ENCODE measurements around the gene PRRT3.

Gene PRRT3

DNA sequence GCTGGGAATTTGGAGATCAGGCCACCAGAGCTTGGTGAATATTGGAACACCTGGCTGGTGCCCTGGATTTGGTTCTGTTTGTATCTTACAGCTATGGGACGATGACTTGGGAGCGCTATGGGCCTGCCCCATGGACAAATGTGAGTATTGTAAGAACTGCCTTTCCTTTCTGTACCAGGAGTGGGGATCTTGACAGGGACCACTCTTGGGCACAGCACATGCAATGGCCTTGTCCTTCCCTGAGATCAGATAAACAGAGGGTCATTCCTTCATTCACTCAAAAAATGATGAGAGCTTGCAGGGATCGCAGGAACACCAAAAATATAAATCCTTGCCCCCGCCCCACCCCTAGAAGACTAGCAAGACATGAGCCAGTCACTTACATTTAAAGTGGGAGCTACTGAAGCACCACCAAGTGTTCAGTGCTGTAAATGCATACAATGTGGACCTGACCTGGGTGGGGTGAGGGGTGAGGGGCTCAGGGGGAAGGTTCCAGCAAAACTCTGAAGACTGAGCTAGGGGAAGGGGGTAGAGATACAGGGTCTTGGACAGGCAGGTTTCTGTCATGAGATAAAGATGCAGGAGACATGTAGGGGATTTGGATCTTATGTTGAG lies 21.3 kb downstream of the PRRT3 start:
- Histone ChIP-seq H2AFZ (ENCODE audit: low read depth, low read length) (no peak overlapping the region), H3K36me3 (replicated peaks; ENCODE audit: low read depth, low read length) (no peaks in the 10 kb centered on the region), H3K79me2 (ENCODE audit: low read length) (peaks cover 11% of the 10 kb centered on the region), H4K20me1 (ENCODE audit: insufficient read depth, low read length) (no peaks in the 10 kb centered on the region), H3K27ac (ENCODE audit: low read length) (no peak overlapping the region), H3K9me3 (ENCODE audit: insufficient read depth, low read length) (no peaks in the 10 kb centered on the region), H3K4me2 (ENCODE audit: low read length) (no peak overlapping the region), H3K4me1 (ENCODE audit: low read length) (peaks cover 12% of the 10 kb centered on the region), H3K27me3 (ENCODE audit: low read depth, low read length) (peaks cover 3% of the 10 kb centered on the region; the same call in 1 of the 2 replicates), H3K4me3 (ENCODE audit: low read length) (no peak overlapping the region), H3K9ac (ENCODE audit: low read length) (no peak overlapping the region)
- TF ChIP-seq CTCF (IDR thresholded peaks at IDR 0.05; ENCODE audit: low read depth, low read length) = peak; percentile 53
- TF ChIP-seq EZH2phosphoT487 (IDR thresholded peaks at IDR 0.05; ENCODE audit: low read depth) = no peak

DNA sequence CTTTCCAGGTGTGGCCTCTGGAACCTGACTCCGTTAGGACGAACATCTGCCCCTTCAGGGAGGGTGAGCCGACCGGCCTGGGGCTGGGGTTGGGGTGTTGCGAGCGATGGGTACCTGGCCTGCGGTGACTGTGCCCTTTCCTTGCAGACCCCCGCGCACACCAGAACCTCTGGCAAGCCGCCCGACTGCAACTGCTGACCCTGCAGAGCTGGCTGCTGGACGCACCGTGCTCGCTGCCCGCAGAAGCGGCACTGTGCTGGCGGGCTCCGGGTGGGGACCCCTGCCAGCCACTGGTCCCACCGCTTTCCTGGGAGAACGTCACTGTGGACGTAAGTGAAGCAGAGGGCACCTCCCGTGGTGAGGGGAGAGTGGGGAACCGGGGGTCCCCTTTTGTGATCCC lies 24.1 kb downstream of the PRRT3 start:
- no peak overlapping the region for H3K27ac ChIP-seq (ENCODE audit: low read length)
- H3K36me3 ChIP-seq (replicated peaks; ENCODE audit: low read depth, low read length) = no peaks in the 10 kb centered on the region
- H3K4me3 ChIP-seq (ENCODE audit: low read length) = no peak overlapping the region
- peaks cover 3% of the 10 kb centered on the region; the same call in 1 of the 2 replicates for H3K4me1 ChIP-seq (ENCODE audit: low read length)
- H3K79me2 ChIP-seq (ENCODE audit: low read length) = no peaks in the 10 kb centered on the region
- H3K9me3 ChIP-seq (ENCODE audit: insufficient read depth, low read length) = no peaks in the 10 kb centered on the region
- H3K4me2 ChIP-seq (ENCODE audit: low read length) = no peak overlapping the region
- no peak for TF ChIP-seq CTCF (IDR thresholded peaks at IDR 0.05; ENCODE audit: low read depth, low read length)
- TF ChIP-seq EZH2phosphoT487 (IDR thresholded peaks at IDR 0.05; ENCODE audit: low read depth) = no peak
- no peaks in the 10 kb centered on the region for H4K20me1 ChIP-seq (ENCODE audit: insufficient read depth, low read length)
- H3K9ac ChIP-seq (ENCODE audit: low read length) = no peak overlapping the region
- H3K27me3 ChIP-seq (ENCODE audit: low read depth, low read length) = peaks cover 6% of the 10 kb centered on the region; the same call in 1 of the 2 replicates
- no peak overlapping the region for H2AFZ ChIP-seq (ENCODE audit: low read depth, low read length)

DNA sequence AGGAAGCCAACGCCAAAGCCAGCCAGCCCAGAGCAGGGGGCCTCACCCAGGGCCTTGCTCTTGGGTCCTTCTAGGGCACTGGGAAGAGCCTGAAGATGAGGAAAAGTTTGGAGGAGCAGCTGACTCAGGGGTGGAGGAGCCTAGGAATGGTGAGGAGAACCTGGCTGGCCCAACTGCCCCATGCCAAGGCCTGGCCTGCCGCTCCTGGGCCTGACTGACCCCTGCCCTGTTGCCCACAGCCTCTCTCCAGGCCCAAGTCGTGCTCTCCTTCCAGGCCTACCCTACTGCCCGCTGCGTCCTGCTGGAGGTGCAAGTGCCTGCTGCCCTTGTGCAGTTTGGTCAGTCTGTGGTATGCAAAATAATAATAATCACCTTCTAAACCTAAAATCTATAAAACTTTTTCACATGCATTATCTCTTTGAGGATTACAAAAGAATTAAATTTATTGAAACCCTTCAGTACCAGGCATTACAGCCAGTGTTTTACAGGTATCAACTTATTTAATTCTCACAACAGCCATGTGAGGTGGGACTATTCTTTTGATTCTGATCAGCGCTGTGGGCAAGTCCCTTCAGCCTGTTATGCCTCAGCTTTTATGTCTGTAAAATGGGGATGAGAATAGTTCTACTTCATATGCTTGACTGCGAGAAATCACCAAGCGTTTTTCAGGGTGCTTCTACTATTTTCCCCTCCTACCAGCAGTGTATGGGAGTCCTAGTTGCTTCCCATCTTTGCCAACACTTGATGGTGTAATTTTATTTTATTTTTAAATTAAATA lies 33.8 kb downstream of the PRRT3 start:
- H3K27ac ChIP-seq (ENCODE audit: low read length) = no peak overlapping the region
- no peaks in the 10 kb centered on the region for H3K27me3 ChIP-seq (ENCODE audit: low read depth, low read length)
- no peaks in the 10 kb centered on the region for H3K9me3 ChIP-seq (ENCODE audit: insufficient read depth, low read length)
- H3K4me3 ChIP-seq (ENCODE audit: low read length) = no peak overlapping the region
- H3K79me2 ChIP-seq (ENCODE audit: low read length) = no peaks in the 10 kb centered on the region
- H2AFZ ChIP-seq (ENCODE audit: low read depth, low read length) = no peak overlapping the region
- H3K4me1 ChIP-seq (ENCODE audit: low read length) = peaks cover 16% of the 10 kb centered on the region
- TF ChIP-seq EZH2phosphoT487 (IDR thresholded peaks at IDR 0.05; ENCODE audit: low read depth) = no peak
- no peak for TF ChIP-seq CTCF (IDR thresholded peaks at IDR 0.05; ENCODE audit: low read depth, low read length)
- H3K36me3 ChIP-seq (replicated peaks; ENCODE audit: low read depth, low read length) = no peaks in the 10 kb centered on the region
- H3K9ac ChIP-seq (ENCODE audit: low read length) = no peak overlapping the region
- no peaks in the 10 kb centered on the region for H4K20me1 ChIP-seq (ENCODE audit: insufficient read depth, low read length)
- no peak overlapping the region for H3K4me2 ChIP-seq (ENCODE audit: low read length)

- Histone ChIP-seq H3K9ac (ENCODE audit: low read length) (no peak overlapping the region), H2AFZ (ENCODE audit: low read depth, low read length) (no peak overlapping the region), H3K27ac (ENCODE audit: low read length) (no peak overlapping the region), H4K20me1 (ENCODE audit: insufficient read depth, low read length) (no peaks in the 10 kb centered on the region), H3K36me3 (replicated peaks; ENCODE audit: low read depth, low read length) (no peaks in the 10 kb centered on the region), H3K4me3 (ENCODE audit: low read length) (no peak overlapping the region), H3K9me3 (ENCODE audit: insufficient read depth, low read length) (no peaks in the 10 kb centered on the region), H3K79me2 (ENCODE audit: low read length) (no peaks in the 10 kb centered on the region), H3K4me1 (ENCODE audit: low read length) (peaks cover 16% of the 10 kb centered on the region), H3K27me3 (ENCODE audit: low read depth, low read length) (no peaks in the 10 kb centered on the region), H3K4me2 (ENCODE audit: low read length) (no peak overlapping the region)
- TF ChIP-seq EZH2phosphoT487 (IDR thresholded peaks at IDR 0.05; ENCODE audit: low read depth) (no peak), CTCF (IDR thresholded peaks at IDR 0.05; ENCODE audit: low read depth, low read length) (no peak)
Measured at GRCh38 chr3:9917820-9918219, 34.4 kb downstream of the PRRT3 start.
